Loucy (cell line): ENCODE results near the gene PKD1.

Experiments
- EZH2phosphoT487 ChIP-seq: fragments of 200-600 bp; IDR thresholded peaks from 2 replicates; pipeline ENCODE4 v1.6.1; 2018; ENCODE audit warnings: antibody characterized with exemption, mild to moderate bottlenecking, moderate library complexity, borderline replicate concordance
- TF ChIP-seq, protein P1 (sequence below): fragments of 200-600 bp; sonication (generic); conservative IDR thresholded peaks from 2 replicates; pipeline ENCODE4 v1.5.1; 2014; ENCODE audit warnings: mild to moderate bottlenecking, antibody characterized with exemption, low read length

DNA sequence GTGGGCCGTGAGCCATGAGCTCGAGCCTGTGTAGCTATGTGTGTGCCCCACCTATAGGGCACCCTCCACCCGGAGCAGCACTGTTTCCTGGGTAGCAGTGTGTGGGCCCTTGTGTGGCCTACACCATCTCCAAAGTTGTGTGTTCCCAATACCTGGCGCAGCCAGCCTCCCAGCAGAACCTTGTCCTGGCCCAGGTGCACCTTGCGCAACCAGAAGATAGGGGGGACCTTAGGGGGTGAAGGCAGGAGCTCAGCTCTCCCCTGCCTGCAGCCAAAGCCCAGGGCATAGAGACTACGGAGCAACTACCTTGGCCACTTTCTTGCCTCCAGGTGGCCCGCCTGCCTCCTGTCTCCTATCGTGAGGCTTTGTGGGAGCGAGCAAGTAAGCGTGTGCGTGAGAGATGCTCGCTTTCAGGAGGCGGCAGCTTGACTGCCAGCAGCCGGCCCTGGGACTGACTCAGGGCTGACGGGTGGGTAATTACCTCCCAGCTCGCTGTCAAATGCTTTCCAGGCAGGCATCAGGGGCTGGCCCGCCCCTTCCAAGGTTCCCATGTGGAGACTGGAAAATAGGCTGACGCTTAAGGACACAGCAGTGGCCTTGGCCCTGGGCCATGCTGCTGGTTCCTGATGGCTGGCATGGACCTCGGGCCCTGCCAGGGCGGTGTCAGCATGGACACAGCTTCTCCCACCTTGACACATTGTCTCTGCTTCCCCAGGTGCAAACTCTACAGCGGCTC is 38.9 kb upstream of the PKD1 start:
- TF ChIP-seq, protein P1, sequence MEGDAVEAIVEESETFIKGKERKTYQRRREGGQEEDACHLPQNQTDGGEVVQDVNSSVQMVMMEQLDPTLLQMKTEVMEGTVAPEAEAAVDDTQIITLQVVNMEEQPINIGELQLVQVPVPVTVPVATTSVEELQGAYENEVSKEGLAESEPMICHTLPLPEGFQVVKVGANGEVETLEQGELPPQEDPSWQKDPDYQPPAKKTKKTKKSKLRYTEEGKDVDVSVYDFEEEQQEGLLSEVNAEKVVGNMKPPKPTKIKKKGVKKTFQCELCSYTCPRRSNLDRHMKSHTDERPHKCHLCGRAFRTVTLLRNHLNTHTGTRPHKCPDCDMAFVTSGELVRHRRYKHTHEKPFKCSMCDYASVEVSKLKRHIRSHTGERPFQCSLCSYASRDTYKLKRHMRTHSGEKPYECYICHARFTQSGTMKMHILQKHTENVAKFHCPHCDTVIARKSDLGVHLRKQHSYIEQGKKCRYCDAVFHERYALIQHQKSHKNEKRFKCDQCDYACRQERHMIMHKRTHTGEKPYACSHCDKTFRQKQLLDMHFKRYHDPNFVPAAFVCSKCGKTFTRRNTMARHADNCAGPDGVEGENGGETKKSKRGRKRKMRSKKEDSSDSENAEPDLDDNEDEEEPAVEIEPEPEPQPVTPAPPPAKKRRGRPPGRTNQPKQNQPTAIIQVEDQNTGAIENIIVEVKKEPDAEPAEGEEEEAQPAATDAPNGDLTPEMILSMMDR: no peak
- TF ChIP-seq EZH2phosphoT487: no peak
